ENCODE data around the gene IKZF2.

IKZF2 gene

GRCh38 chr2:213151437-213152064, at the start of gene IKZF2:
TSS of gene IKZF2 (minus strand) at chr2:213151612. CDS start at chr2:213148629, 2,983 bp downstream.
- peak within 1 kb of the TSS; percentile 63 for H3K4me3 ChIP-seq (ENCODE audit: low read depth, low read length)
- peak; percentile 69 for DNase-seq (ENCODE audit: low read depth)
- TF ChIP-seq, protein P1, sequence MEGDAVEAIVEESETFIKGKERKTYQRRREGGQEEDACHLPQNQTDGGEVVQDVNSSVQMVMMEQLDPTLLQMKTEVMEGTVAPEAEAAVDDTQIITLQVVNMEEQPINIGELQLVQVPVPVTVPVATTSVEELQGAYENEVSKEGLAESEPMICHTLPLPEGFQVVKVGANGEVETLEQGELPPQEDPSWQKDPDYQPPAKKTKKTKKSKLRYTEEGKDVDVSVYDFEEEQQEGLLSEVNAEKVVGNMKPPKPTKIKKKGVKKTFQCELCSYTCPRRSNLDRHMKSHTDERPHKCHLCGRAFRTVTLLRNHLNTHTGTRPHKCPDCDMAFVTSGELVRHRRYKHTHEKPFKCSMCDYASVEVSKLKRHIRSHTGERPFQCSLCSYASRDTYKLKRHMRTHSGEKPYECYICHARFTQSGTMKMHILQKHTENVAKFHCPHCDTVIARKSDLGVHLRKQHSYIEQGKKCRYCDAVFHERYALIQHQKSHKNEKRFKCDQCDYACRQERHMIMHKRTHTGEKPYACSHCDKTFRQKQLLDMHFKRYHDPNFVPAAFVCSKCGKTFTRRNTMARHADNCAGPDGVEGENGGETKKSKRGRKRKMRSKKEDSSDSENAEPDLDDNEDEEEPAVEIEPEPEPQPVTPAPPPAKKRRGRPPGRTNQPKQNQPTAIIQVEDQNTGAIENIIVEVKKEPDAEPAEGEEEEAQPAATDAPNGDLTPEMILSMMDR (IDR thresholded peaks at IDR 0.05; ENCODE audit: control insufficient read depth, extremely low read depth, insufficient read depth) = no peak

- H3K4me3 ChIP-seq (ENCODE audit: low read depth, low read length) = no peak overlapping the region
- TF ChIP-seq, protein P1 (IDR thresholded peaks at IDR 0.05; ENCODE audit: control insufficient read depth, extremely low read depth, insufficient read depth) = no peak
- DNase-seq (ENCODE audit: low read depth) = no peak
Observed at GRCh38 chr2:213199871-213200270, 48.5 kb upstream of the IKZF2 start.

- no peak for DNase-seq (ENCODE audit: low read depth)
- no peak overlapping the region for H3K4me3 ChIP-seq (ENCODE audit: low read depth, low read length)
- TF ChIP-seq, protein P1 (IDR thresholded peaks at IDR 0.05; ENCODE audit: control insufficient read depth, extremely low read depth, insufficient read depth) = no peak
Observed at GRCh38 chr2:213189001-213189899, 37.8 kb upstream of the IKZF2 start.

GRCh38 chr2:213188533-213188867, 37.1 kb upstream of the IKZF2 start:
- no peak for DNase-seq (ENCODE audit: low read depth)
- TF ChIP-seq, protein P1 (IDR thresholded peaks at IDR 0.05; ENCODE audit: control insufficient read depth, extremely low read depth, insufficient read depth) = no peak
- no peak overlapping the region for H3K4me3 ChIP-seq (ENCODE audit: low read depth, low read length)

- TF ChIP-seq, protein P1 (IDR thresholded peaks at IDR 0.05; ENCODE audit: control insufficient read depth, extremely low read depth, insufficient read depth) = no peak
- no peak for DNase-seq (ENCODE audit: low read depth)
- no peak overlapping the region for H3K4me3 ChIP-seq (ENCODE audit: low read depth, low read length)
Observed at GRCh38 chr2:213187833-213188532, 36.6 kb upstream of the IKZF2 start.

- no peak overlapping the region for H3K4me3 ChIP-seq (ENCODE audit: low read depth, low read length)
- TF ChIP-seq, protein P1 (IDR thresholded peaks at IDR 0.05; ENCODE audit: control insufficient read depth, extremely low read depth, insufficient read depth) = no peak
Observed at GRCh38 chr2:213187386-213187785, 36.0 kb upstream of the IKZF2 start.

More at GRCh38 chr2:213187386-213187785, 36.0 kb upstream of the IKZF2 start:
- no peak for DNase-seq (ENCODE audit: low read depth)

Measured in LNCaP clone FGC (cell line).